ENCODE data around the gene CIDEA.
"Not testable (repeated sequence)": the region's sequence is repeated elsewhere in the genome, so short reads cannot be mapped to it uniquely, and the experiment has no call there.

DNA sequence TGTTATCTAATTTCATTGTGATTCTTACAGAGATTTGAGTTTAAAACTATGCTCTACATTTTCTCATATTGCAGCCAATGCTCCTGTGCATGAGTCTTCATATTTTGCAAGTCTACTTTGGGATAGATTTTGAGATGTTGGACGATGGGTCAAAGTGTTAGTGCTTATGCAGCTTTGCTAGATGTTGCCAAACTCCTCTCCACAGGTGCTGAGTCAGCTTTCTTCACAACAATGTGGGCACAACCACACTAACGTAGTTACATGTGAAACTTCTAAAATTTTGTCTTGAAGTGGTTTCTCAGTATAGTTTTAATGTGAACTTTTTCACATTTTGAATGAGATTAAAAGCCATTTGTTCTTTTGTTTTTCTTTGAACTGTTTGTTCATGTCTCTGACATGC lies 32.1 kb upstream of the CIDEA start:
- TF ChIP-seq, protein P1, sequence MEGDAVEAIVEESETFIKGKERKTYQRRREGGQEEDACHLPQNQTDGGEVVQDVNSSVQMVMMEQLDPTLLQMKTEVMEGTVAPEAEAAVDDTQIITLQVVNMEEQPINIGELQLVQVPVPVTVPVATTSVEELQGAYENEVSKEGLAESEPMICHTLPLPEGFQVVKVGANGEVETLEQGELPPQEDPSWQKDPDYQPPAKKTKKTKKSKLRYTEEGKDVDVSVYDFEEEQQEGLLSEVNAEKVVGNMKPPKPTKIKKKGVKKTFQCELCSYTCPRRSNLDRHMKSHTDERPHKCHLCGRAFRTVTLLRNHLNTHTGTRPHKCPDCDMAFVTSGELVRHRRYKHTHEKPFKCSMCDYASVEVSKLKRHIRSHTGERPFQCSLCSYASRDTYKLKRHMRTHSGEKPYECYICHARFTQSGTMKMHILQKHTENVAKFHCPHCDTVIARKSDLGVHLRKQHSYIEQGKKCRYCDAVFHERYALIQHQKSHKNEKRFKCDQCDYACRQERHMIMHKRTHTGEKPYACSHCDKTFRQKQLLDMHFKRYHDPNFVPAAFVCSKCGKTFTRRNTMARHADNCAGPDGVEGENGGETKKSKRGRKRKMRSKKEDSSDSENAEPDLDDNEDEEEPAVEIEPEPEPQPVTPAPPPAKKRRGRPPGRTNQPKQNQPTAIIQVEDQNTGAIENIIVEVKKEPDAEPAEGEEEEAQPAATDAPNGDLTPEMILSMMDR (IDR thresholded peaks at IDR 0.05): not testable (repeated sequence)
- TF ChIP-seq POLR2A (IDR thresholded peaks at IDR 0.05): not testable (repeated sequence)

Data from Peyer's patch (tissue), 4 donors.